ENCODE measurements around the gene RRM1.
A peak's percentile ranks its signal among the peaks of the same experiment; 100 is the strongest.

Gene RRM1

GRCh38 chr11:4087551-4087950 lies 7.0 kb upstream of the RRM1 start:
- H3K4me3 ChIP-seq (ENCODE audit: low read depth, low read length) = no peak overlapping the region
- no peak for TF ChIP-seq CTCF (IDR thresholded peaks at IDR 0.05; ENCODE audit: control insufficient read depth, extremely low read depth, insufficient read depth)
- DNase-seq (ENCODE audit: low read depth) = no peak

- no peak overlapping the region for H3K4me3 ChIP-seq (ENCODE audit: low read depth, low read length)
- DNase-seq (ENCODE audit: low read depth) = no peak
- TF ChIP-seq CTCF (IDR thresholded peaks at IDR 0.05; ENCODE audit: control insufficient read depth, extremely low read depth, insufficient read depth) = no peak
These were observed 4.3 kb upstream of the RRM1 start for GRCh38 chr11:4090258-4090657.

- no peak overlapping the region for H3K4me3 ChIP-seq (ENCODE audit: low read depth, low read length)
- no peak for DNase-seq (ENCODE audit: low read depth)
- no peak for TF ChIP-seq CTCF (IDR thresholded peaks at IDR 0.05; ENCODE audit: control insufficient read depth, extremely low read depth, insufficient read depth)
These were observed 2.6 kb upstream of the RRM1 start for GRCh38 chr11:4092026-4092425.

GRCh38 chr11:4093519-4094347 lies 866 bp upstream of the RRM1 start:
- TF ChIP-seq CTCF (IDR thresholded peaks at IDR 0.05; ENCODE audit: control insufficient read depth, extremely low read depth, insufficient read depth) = no peak
- H3K4me3 ChIP-seq (ENCODE audit: low read depth, low read length) = peak overlapping the region; percentile 72
- DNase-seq (ENCODE audit: low read depth) = no peak

- H3K4me3 ChIP-seq (ENCODE audit: low read depth, low read length) = peak overlapping the region; percentile 72
- no peak for TF ChIP-seq CTCF (IDR thresholded peaks at IDR 0.05; ENCODE audit: control insufficient read depth, extremely low read depth, insufficient read depth)
- no peak for DNase-seq (ENCODE audit: low read depth)
These were observed 1.1 kb downstream of the RRM1 start for GRCh38 chr11:4095509-4096230.

GRCh38 chr11:4098026-4098621 lies 3.5 kb downstream of the RRM1 start:
- no peak overlapping the region for H3K4me3 ChIP-seq (ENCODE audit: low read depth, low read length)
- DNase-seq (ENCODE audit: low read depth) = no peak
- TF ChIP-seq CTCF (IDR thresholded peaks at IDR 0.05; ENCODE audit: control insufficient read depth, extremely low read depth, insufficient read depth) = no peak
